HG03097 (cell line): Measurements from ENCODE around the gene PLXND1.

ENCODE experiments used
- ATAC-seq: cut with Tn5 transposase; IDR thresholded peaks from one replicate; pipeline ENCODE4 v1.9.1; 2021; ENCODE audit not compliant: unreplicated experiment, low FRiP score

The PLXND1 gene

DNA sequence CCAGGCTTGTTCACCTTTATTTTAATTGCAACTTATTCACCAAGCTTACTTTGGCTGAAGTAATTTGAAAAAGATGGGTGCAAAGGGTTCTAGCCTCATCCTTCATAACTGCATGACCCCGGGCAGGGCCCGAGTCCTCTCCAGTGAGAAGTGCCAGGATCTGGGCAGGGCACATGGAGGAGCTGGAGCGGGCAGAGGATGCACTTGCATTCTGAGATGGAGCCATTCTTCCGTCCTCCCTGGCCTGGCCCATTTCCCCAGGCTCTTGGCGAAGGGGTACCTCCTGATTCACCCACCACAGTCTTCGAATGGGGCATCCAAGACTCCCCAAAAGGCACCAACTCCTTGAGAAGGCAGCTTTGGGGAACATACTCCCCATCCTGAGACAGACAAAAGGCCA lies 22.5 kb upstream of the PLXND1 start:
- ATAC-seq: no peak

DNA sequence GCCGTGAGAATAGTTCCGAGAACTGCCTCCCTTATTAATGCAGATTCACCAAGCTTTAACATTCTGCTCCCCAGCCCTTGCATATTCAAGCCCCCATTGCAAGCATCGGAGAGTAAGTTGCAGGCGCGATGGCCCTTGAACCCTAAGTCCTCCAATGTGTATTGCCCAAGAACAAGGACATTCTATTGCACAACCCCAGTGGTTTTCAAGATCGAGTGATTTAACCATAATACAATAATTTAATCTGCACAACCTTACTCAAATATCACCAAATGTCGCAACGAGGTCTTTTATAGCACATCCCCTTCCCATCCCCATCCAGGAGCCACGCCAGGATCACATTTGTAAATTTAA lies 21.7 kb upstream of the PLXND1 start:
- ATAC-seq: no peak

DNA sequence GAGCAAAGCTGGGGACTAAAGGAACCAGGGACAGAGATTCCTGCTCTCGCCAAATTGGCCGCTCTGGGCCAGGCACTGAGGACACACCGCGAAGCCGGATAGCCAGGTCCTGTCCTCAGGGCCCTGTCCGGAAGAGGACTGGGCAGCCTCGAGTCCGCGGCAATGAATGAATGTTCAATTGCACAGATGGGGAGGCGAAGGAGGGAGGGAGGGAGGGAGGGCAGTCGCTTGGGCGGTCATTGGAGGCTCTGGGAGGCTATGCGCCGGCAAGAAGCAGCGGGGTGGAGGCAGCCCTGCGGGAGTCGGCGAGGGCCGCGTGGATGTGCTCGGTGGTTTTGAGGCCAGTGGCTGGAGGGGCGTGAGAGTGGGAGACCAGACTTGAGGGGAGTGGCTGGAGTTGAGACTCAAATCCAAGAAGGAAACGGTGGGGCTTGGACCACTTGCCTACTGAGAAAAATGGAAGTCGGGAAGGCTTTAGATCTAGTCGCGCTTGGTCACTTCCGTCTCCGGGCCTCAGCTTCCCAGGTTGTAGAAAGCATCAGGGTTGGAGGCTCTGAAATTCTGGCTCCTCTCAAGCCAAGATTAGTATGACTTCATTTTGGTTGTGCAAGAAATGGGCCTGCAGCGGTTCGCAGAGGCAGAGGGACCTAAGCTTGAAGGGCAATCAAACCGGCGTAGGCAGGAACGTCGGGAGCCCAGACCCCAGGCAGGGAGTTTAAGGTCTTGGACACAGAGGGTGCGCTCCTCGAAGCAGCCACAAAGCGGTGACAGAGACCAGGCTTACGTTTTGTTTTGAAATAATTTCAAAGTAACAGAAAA lies 21.1 kb upstream of the PLXND1 start:
- no peak for ATAC-seq

DNA sequence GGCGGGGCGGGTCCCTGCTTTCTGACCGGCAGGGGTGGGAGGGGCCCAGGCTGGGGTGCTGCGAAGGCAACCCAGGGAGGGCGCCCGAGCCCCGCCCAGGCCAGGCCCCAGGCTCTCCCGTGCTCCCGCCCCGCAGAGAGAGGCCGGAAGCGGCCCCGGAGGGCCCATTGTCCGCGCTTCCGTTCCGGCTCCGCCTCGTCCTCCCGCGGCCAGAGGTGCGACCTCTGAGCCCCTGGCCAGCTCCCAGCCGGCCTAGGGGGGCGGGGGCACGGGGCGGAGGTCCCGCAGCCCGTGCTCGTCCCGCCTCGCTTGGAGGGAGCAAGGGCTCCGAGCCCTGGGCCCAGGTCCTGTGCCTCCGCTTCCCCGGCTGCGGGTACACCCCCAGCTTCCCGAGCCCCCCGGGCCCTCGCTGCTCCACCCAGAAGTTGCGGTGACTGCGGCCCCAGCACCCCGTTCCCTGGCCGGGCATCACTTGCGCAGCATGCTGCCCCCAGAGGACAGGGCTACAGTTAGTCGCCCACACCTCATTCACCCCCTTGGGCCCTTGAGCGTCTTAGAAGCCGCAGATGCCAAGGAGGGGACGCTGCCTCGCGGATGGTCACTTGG lies 20.4 kb upstream of the PLXND1 start:
- peak; percentile 94 for ATAC-seq

DNA sequence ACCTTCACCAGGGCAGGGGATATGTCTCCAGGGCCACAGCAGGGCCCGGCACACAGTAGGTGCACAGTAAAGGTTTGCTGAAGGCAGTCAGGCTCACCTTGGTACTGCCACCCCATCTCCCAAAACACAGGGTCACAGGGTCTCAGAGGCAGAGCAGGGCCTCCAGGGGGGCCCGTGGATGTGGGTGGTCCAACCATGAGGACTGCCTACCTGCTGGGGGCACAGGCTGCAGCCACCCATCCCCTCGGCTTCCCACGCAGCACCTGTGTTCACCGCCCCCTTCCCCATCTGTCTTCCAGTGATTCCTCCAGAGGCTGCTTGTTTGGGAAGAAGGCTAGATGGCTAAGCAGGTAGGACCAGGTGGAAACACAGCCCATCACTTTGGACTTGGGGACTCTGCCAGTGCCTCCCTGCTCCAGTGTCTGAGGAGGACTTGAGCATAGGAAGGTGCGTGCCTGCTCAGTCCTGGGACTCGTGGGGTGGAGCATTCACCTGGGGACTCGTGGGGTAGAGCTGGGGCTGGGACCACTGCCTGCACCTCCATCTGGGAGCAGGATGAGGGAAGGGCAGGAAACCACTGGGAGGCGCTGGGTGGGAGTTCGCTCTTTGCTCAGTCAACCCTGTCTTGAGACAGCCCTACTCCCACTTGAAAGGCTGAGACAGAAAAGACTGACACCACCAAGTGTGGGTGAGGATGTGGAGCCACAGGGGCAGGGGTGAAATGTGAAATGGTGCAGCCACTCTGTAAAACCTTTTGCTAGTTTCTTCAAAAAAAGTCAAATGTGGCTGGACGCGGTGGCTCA lies 18.8 kb upstream of the PLXND1 start:
- ATAC-seq: no peak

DNA sequence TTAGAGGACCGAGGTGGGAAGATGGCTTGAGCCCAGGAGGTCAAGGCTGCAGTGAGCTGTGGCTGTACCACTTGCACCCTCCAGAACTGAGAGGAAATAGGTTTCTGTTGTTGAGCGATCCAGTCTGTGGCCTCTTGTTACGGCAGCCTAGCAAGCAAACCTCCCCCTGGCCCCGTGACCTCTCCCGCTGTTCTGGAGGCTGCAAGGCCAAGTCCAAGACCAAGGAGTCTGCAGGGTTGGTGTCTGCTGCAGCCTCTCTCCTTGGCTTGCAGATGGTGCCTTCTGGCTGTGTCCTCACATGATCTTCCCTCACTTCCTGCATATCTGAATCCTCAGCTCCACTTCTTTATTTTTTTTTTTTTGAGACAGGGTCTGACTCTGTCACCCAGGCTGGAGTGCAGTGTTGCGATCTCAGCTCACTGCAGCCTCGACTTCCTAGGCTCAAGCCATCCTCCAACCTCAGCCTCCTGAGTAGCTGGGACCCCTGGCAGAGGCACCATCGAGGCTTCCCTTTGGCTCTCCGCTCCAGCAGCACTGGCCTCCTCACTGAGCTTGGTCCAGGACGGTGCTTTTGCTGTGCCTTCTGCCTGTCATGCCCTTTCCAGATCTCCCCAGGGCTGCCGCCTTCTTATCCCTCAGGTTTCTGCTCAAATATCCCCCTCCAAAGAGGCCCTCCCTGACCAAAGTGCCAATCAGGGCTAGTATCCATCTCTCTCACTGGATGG lies 18.0 kb upstream of the PLXND1 start:
- ATAC-seq: no peak

DNA sequence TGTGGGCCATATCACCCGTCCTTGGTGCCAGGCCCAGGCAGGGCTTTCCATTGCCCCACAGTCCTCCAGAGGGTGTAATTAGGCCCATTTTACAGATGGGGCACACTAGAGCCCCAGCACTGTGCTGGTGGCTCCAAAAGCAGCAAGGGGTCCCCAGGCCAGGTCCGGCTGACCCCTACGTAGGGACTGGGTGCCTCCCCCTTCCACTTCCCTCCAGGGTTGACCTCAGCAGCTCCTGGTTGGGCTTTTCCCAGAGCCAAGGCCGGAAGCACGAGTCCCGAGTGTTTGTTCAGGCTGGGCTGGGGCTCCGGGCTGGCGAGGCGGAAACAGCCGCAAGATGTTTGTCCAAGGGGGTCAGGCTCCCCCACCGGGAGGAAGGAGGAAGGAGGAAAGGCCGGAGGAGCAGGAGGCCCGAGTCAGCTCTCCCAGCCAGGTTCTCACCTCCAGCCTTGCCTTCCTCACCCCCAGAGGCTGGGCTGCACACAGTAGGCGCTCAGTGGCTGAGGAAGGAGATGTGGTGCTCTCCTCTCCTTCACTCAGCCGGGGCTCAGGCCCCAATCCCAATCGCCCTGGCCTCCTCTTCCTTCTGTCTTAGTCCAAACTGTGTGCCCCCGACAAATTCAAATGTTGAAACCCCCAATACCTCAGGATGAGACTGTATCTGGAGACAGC lies 17.1 kb upstream of the PLXND1 start:
- no peak for ATAC-seq

DNA sequence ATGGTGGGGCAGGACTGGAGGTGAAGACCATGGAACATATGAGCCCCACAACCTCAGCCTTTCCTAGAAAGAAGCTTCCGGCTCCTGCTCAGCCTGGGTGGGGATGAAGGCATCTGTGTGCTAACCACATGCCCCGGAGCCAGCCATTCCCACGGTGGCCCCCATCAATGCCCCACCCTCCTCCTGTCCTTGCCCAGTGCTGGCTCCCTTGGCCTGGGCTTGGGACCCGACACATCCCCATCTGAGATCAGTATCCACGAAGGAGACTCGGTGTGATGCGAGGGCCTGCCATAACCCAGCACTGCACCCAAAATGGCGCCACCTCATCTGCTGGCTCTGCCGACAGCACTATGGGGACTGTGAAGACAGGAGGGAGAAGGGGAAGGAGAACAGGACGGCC lies 16.5 kb upstream of the PLXND1 start:
- no peak for ATAC-seq

DNA sequence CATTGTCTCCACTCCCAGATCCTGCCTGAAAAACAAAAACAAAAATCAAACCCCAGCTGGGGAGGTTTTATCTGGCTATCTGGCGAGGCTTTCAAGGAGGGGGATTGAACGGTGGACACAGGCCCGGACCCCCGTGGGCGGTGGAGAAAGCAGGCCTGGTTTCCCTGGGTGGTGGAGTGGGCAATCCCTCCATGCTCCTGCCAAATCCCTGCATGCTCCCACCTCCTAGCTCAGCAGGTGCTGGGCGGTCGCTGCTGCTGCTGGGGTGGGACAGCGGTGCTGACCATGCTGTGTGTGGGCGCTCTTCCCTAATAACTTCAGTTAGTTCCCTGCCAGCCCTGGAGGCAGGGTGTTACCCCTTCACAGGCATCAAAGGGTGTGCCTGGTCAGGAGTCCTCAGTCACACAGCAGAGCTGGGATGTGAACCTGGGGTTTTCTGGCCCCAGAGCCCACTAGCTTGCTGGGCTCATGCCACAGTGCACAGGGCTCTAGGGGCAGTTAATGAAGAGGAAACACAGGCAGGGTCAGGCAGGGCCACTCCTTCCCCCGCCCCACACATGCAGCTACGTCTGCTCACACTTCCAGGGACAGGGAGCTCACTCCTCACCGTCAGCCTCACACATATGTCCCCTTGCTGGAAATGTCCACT lies 15.9 kb upstream of the PLXND1 start:
- ATAC-seq: no peak

DNA sequence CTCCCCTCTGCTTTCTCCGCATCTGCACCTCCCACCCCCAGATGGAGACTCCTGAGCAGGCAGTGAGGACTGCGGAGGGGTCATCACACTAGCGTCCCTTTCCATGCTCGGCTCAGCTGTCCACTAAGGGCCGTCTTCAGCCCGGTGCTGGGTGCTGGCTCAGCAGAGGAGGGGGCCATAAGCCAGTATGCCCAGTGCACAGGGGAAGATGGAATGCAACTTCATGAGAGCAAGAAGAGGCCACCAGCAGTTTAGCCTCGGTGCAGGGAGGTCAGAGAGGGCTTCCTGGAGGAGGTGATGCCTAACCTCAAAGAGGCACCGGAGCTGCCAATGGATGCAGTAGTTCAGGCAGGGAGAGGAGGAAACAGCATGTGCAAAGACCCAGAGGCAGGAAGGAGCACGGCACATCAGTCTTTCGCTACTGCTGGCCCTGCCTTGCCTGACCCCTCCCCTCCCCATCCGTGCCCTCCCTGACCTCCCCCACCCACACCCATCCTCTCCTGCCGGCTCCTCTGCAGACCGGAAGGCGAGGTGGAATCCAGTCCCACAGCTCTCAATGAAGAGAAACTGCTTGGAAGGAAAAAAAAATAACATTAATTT lies 15.2 kb upstream of the PLXND1 start:
- no peak for ATAC-seq

DNA sequence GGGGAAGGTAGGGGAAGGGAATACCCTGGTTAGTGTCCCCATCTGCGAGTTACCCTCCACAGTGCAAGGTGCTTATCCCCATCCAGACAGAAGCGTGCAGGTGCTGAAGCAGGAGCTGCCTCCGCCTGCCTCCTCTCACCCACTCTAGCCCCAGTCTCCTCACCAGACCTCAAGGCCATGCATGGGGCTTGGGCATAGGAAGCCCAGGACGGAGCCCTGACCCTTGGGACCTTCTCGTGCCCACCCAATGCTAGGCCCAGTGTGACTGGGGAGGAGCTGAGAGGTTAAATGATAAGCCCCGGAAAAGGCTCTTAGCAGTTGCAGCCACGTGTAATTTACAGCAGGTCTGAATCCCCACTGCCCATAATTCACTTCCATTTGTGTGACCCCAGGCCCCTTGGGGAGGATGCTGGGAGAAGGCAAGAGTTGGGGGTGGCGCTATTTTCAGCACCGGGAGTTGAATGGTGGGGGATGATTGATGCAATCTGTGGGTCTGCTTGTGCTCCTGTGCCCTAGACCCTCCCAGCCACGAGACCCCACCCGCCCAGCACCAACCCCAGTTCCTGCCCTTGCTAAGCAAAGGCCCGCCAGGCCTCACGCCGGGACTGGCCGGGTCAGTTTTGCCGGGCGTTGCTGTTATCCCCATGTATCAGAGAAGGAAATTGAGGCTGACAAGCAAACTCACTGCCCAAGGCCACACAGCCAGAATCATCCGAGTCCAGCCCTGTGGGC lies 14.5 kb upstream of the PLXND1 start:
- no peak for ATAC-seq

DNA sequence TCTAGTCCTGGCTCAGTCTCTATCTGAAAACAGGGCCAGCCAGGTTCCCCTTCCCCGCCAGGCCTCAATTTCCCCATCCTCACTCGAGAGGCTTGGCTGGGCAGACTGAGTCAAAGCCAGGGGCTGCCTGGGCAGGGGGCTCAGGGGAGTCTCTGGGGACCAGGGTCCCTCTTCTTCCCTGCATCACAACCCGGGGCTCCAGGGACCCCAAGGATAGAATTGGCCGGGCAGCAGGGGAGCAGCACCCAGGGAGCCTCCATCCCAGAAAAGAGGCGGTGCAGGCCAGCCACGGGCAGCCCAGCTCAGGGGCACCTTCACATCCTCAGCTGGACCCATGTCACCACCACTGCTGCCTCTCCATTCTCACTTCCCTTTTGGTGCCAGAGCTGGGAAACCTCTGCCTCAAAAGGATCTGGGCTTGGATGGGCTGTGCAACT lies 13.3 kb upstream of the PLXND1 start:
- no peak for ATAC-seq

DNA sequence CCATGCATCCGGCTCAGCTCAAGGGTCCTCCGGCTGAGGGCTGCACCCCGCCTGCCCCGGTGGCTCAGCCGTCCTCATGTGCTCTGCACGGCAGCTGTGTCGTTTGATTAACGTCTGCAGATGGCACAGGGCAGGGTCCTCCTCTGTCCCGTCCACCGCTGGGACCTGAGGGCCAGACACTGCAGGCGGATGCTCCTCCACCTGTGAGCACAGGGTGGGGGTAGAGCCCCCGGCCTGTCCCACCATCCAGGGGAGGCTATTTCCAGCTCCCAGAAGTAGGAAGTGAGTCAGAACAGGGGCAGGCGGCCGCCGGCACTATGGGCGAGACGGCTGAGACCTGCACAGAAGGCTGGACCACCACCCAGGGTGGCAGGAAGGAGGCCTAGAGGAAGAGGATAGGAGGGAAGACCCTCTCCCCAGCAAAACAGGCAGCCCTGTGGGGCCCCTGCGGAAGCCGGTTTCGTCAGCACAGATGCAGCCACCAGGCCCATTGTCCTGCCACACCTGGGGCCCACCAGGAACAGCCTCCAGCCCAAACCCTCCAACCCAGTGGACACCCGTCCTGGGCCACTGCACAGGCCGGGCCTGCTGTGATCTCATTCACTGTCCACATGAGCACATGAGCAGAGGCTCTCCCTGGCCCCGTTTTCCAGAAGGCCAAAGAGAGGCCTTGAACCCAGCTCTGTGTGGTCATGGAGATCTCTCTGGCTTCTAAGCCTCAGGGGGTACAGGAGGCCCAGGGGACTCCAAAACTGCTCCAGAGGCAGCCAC lies 12.6 kb upstream of the PLXND1 start:
- no peak for ATAC-seq

DNA sequence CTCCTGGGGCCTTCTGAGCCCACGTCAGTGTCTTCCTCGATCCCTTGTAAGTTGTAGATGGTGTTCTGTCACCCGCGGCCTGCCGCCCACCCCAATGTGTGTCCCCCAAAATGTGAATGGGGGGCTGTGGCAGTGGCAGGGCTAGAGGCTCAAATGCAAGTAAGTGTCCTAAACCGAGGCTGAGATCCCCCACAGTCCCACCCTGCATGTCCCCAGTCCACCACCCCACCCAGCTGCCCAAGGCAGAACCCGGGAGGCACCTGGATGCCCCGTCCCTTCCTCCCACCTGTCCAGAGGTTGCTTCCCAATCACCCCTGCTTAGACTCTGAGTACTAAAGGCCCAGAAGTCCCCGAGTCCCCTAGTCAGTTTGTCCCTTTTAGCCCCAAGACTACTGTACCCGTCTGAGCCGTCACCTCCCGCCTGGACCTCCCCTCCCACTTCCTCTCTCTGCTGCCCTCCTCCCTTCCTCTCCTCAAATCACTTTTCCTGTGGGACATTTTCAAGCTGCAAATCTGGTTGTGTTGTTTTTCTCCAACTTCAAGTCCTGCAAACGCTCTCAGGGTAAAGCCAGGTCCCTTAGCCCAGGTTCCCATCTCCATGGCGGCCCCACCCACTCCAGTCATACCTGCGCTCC lies 11.8 kb upstream of the PLXND1 start:
- no peak for ATAC-seq

DNA sequence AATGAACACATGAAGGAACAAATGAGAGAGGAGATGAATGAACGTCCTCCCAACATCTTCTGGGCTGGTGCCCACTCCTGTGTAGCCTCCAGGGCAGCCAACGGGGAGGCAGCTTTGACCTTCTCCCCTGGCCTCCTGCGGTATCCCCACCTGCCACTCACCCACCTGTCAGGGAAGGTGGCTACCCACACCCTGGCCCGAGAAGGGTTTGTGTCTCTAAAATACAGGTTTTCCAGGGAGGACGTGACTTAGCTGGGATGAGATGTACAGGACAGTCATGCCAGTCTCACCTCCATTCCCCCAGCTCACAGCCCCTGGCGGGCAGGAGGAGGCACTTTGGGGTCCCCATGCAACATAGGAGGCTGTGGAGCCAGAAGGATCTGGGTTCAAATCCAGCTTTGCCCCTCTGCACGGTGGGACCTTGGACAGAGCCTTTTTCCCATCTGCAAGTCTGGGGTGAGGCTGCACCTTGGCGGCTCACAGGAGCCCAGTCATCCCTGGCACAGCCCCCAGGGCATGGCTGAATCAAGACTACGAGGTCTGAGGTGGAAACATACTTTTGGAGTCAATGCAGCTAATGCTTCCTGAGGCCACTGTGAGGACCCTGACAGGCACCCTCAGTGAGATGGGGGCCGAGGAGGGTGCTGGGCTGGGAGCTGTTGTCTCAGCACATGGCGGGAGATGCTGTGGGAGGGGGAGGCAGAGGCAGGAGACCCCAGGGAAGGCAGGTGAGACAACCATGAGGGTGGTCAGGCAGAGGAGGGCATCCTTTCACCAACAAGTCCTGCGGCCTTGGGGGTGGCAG lies 11.1 kb upstream of the PLXND1 start:
- no peak for ATAC-seq

DNA sequence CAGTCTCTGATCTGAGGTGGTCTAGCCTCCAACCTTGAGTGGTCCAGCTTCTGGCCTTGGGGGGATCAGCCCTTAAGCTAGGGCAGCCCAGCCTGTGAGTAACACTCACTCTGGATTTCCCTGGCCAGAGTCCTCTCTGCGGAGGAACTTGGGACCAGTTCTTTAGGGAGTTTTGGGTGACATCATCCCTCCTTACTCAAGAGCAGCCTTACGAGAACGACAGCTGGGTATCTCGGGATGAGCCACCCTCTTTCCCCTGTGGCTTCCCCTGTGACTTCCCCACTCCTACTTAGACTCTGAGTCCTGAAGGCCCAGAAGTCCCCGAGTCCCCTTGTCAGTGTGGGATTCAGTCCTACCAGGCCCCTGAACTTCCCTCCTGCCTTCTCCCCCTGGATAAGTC lies 10.2 kb upstream of the PLXND1 start:
- ATAC-seq: no peak

DNA sequence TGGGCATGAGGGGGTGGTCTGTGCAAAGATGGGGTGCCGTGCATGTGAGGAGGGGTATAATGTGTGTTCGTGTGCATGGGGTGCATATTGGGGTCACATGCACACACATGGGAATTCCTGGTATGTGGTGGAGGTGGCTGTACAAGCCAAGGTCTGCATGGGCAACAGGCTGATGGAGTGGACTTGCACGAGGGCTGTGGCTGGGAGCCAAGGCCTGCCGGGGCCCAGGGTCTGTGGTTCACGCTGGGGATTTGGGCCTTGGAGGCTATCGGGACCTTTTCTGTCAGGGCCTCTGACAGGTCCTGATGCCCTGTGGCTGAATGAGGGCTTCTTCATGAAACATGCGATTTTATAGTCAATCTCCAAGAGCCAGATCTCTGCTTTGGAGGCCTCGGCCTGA lies 9.8 kb upstream of the PLXND1 start:
- ATAC-seq: no peak
